ENCODE measurements around the gene CTU2. TPM values are rescaled to one million over a fixed set of nuclear protein-coding genes. Genes with fewer than 3 reads are reported as not detected.

CTU2 gene
- total and polyA plus RNA-seq, 9 donors = 0.45 to 36.5 (median 19.5) TPM

DNA sequence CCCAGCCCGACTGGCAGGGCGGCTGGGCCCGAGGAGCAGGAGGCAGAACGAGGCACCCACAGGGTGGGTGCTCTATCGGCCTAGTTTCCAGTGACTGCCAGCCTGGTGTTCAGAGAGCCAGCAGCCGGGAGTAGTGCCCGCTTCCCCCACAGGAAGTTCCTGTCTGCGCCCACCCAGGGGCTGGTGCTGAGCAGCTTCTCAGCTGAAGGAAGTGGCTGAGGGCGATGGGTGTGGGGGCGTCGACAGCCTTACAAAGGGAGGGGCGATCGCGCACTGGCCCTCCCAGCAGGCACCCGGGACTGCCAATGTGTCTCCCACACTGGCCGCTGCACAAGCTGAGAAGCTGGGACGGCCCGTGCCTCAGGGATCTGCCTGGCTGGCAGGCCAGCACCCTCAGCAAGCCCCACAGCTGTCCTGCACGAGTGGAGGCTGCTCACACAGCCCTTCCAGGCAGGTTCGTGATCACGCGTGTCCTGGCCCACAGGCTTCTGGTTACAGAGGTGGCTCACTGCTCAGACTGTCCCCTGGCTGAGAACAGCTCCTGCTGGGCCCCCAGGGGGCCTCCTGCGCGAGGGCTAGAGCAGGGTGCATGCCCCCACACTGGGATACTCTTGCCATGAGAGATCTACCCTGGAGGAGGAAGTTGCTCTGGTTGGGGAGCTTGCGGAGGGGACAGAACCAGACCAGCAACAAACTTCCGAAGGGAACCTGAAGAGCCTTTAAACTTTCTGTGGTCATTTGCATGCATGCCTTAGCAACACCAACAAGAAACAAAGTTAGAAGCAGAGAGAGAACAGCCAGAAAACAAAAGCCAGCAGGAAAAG lies 2.6 kb upstream of the CTU2 start:
- Histone ChIP-seq H3K4me3 (no peak overlapping the region), H3K9me3 (no peaks in the 10 kb centered on the region), H3K36me3 (no peaks in the 10 kb centered on the region), H3K27me3 (no peaks in the 10 kb centered on the region), H3K4me1 (ENCODE audit: insufficient read depth) (peaks cover 8% of the 10 kb centered on the region), H3K27ac (no peak overlapping the region)
- intact Hi-C loops (cut with DNase I) = no loop called here
- WGBS, 3 donors = 68 to 73% (median 70%) methylated on average over 26 of the region's 26 CpGs
- no peak for DNase-seq
- TF ChIP-seq EP300 (IDR thresholded peaks at IDR 0.05) = no peak
- TF ChIP-seq, protein P1, sequence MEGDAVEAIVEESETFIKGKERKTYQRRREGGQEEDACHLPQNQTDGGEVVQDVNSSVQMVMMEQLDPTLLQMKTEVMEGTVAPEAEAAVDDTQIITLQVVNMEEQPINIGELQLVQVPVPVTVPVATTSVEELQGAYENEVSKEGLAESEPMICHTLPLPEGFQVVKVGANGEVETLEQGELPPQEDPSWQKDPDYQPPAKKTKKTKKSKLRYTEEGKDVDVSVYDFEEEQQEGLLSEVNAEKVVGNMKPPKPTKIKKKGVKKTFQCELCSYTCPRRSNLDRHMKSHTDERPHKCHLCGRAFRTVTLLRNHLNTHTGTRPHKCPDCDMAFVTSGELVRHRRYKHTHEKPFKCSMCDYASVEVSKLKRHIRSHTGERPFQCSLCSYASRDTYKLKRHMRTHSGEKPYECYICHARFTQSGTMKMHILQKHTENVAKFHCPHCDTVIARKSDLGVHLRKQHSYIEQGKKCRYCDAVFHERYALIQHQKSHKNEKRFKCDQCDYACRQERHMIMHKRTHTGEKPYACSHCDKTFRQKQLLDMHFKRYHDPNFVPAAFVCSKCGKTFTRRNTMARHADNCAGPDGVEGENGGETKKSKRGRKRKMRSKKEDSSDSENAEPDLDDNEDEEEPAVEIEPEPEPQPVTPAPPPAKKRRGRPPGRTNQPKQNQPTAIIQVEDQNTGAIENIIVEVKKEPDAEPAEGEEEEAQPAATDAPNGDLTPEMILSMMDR (IDR thresholded peaks at IDR 0.05) = no peak
- TF ChIP-seq POLR2A (IDR thresholded peaks at IDR 0.05) = no peak

DNA sequence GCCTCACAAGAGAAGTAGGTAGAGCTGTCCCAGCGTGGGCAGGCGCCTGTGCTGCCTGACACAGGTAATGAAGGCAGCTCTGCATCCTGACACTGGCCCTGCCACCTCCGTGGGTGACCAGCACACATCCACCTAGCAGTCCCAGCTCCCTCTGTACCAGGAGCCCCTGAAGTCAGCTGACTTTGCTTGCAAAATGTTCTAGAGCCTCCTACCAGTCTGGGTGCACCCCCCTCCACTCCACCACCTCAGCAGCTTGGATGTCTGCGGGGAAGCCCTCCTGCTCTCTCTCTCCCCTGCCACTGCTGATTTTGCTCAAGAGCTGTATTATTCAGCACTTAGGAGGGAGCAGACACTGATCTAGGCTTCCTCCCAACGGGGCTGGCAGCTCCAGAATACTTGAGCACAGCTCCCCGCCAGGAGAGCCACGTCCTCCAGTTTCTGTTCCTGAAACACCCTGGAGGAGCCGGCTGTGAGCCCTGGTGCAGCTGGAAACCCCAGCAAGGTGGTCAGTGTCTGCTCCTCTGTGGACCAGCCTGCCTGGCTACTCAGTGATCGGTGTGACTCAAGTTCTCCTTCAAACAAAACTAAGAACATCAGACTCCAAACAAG lies 1.1 kb upstream of the CTU2 start:
- peak overlapping the region; percentile 98 for H3K4me3 ChIP-seq
- peaks cover 8% of the 10 kb centered on the region for H3K4me1 ChIP-seq (ENCODE audit: insufficient read depth)
- intact Hi-C loops (cut with DNase I) = no loop called here
- 27 to 40% (median 35%) methylated on average over 9 of the region's 9 CpGs for WGBS, 3 donors
- H3K27ac ChIP-seq = peak overlapping the region; percentile 41 to 72
- H3K36me3 ChIP-seq = no peaks in the 10 kb centered on the region
- TF ChIP-seq EP300 (IDR thresholded peaks at IDR 0.05) (no peak), POLR2A (IDR thresholded peaks at IDR 0.05) (peak; percentile 11)
- TF ChIP-seq, protein P1 (IDR thresholded peaks at IDR 0.05) = no peak
- H3K27me3 ChIP-seq = no peaks in the 10 kb centered on the region
- no peak for DNase-seq
- no peaks in the 10 kb centered on the region for H3K9me3 ChIP-seq

- no peaks in the 10 kb centered on the region for H3K36me3 ChIP-seq
- peaks cover 8% of the 10 kb centered on the region for H3K4me1 ChIP-seq (ENCODE audit: insufficient read depth)
- no peak for DNase-seq
- H3K9me3 ChIP-seq = no peaks in the 10 kb centered on the region
- no peaks in the 10 kb centered on the region for H3K27me3 ChIP-seq
- H3K4me3 ChIP-seq = peak overlapping the region; percentile 98
- intact Hi-C loops (cut with DNase I) = no loop called here
- H3K27ac ChIP-seq = peak overlapping the region; percentile 71 to 72
- 0% methylated on average over 20 to 57 of the region's 57 CpGs for WGBS, 3 donors
- TF ChIP-seq POLR2A (IDR thresholded peaks at IDR 0.05) = no peak
- no peak for TF ChIP-seq EP300 (IDR thresholded peaks at IDR 0.05)
- TF ChIP-seq, protein P1 (IDR thresholded peaks at IDR 0.05) = no peak
These were observed 488 bp upstream of the CTU2 start for GRCh38 chr16:88705801-88706228.

DNA sequence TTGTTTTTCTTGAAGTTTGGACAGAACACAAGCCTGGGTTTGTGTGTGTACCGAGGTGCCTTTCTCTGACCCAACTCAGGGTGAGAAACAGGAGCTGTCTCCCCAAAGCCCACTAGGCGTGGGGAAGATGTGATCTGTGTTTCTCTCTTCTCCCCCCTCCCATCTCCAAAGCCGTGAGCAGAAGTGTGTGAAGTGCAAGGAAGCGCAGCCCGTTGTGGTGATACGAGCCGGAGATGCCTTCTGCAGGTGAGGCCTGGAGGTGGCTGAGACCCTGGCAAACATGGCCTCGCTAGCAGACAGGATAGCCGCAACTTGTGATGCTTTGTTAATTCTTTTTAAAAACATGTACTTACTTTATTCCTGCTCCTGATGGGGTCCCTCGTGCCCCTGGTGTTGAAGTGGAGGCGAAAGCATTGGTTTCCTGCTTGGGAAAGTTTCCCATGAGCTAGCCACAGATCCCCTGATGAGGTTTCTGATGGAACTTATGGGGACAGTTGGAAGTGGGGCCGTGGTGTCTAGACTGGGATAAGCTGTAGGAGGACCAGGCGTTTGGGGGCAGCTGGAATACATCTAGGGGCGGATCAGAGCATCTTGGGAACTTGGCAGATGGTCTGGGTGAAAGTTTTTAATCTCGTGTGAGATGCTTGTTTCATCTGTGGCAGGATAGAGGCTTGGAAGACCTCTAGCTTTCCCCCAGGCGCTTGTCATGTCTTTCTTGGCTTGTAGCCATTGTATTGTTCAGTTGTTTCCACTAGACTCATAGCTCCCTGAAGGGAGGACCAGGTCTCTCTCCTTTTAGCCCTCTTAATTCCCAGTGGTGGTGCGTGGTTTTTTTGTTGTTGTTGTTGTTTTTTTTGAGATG lies 893 bp downstream of the CTU2 start:
- TF ChIP-seq POLR2A (IDR thresholded peaks at IDR 0.05) = no peak
- TF ChIP-seq EP300 (IDR thresholded peaks at IDR 0.05) = no peak
- TF ChIP-seq, protein P1 (IDR thresholded peaks at IDR 0.05) = no peak
- Histone ChIP-seq H3K9me3 (no peaks in the 10 kb centered on the region), H3K4me1 (ENCODE audit: insufficient read depth) (peaks cover 5% of the 10 kb centered on the region), H3K4me3 (peak overlapping the region; percentile 98), H3K36me3 (no peaks in the 10 kb centered on the region), H3K27me3 (no peaks in the 10 kb centered on the region), H3K27ac (no peak overlapping the region)
- intact Hi-C loops (cut with DNase I) = no loop called here
- WGBS, 3 donors = 23 to 28% (median 26%) methylated on average over 17 of the region's 17 CpGs
- DNase-seq = no peak
